ENCODE measurements around the gene ARHGEF7. TPM values are rescaled to one million over a fixed set of nuclear protein-coding genes. Genes with fewer than 3 reads are reported as not detected.

The ARHGEF7 gene
- total RNA-seq, 3 donors from 2014 or later: 55.3 to 82.5 (median 62.6) TPM

GRCh38 chr13:111130116-111130508 lies 15.0 kb downstream of the ARHGEF7 start:
- intact Hi-C loops (cut with DNase I, micrococcal nuclease): no loop called here
- H3K9me3 ChIP-seq: no peaks in the 10 kb centered on the region
- no peak for ATAC-seq
- no peaks in the 10 kb centered on the region for H3K36me3 ChIP-seq (ENCODE audit: low read depth)
- TF ChIP-seq CTCF (IDR thresholded peaks at IDR 0.05): no peak
- no peaks in the 10 kb centered on the region for H3K4me1 ChIP-seq (ENCODE audit: low read depth)
- DNase-seq: no peak
- H3K4me3 ChIP-seq: no peak overlapping the region

GRCh38 chr13:111131048-111131447 lies 15.9 kb downstream of the ARHGEF7 start:
- H3K9me3 ChIP-seq: no peaks in the 10 kb centered on the region
- ATAC-seq (no peak), DNase-seq (no peak)
- H3K4me3 ChIP-seq: no peak overlapping the region
- intact Hi-C loops (cut with DNase I, micrococcal nuclease): no loop called here
- H3K4me1 ChIP-seq (ENCODE audit: low read depth): no peaks in the 10 kb centered on the region
- no peak for TF ChIP-seq CTCF (IDR thresholded peaks at IDR 0.05)
- H3K36me3 ChIP-seq (ENCODE audit: low read depth): no peaks in the 10 kb centered on the region

GRCh38 chr13:111131611-111132010 lies 16.5 kb downstream of the ARHGEF7 start:
- DNase-seq (no peak), ATAC-seq (no peak)
- no peak for TF ChIP-seq CTCF (IDR thresholded peaks at IDR 0.05)
- no peaks in the 10 kb centered on the region for H3K9me3 ChIP-seq
- H3K4me1 ChIP-seq (ENCODE audit: low read depth): no peaks in the 10 kb centered on the region
- no peak overlapping the region for H3K4me3 ChIP-seq
- intact Hi-C loops (cut with DNase I, micrococcal nuclease): no loop called here
- H3K36me3 ChIP-seq (ENCODE audit: low read depth): no peaks in the 10 kb centered on the region

GRCh38 chr13:111132948-111133347 lies 17.8 kb downstream of the ARHGEF7 start:
- intact Hi-C loops (cut with DNase I, micrococcal nuclease): no loop called here
- Histone ChIP-seq H3K36me3 (ENCODE audit: low read depth) (no peaks in the 10 kb centered on the region), H3K9me3 (no peaks in the 10 kb centered on the region), H3K4me3 (no peak overlapping the region), H3K4me1 (ENCODE audit: low read depth) (no peaks in the 10 kb centered on the region)
- DNase-seq (no peak), ATAC-seq (no peak)
- TF ChIP-seq CTCF (IDR thresholded peaks at IDR 0.05): no peak

GRCh38 chr13:111139452-111139851 lies 24.3 kb downstream of the ARHGEF7 start:
- no peaks in the 10 kb centered on the region for H3K9me3 ChIP-seq
- H3K36me3 ChIP-seq (ENCODE audit: low read depth): no peaks in the 10 kb centered on the region
- intact Hi-C loops (cut with DNase I, micrococcal nuclease): no loop called here
- ATAC-seq: no peak
- DNase-seq: no peak
- TF ChIP-seq CTCF (IDR thresholded peaks at IDR 0.05): no peak
- no peaks in the 10 kb centered on the region for H3K4me1 ChIP-seq (ENCODE audit: low read depth)
- no peak overlapping the region for H3K4me3 ChIP-seq

All from mucosa of descending colon (tissue), 3 donors.